Measurements from ENCODE around the gene UBXN1. TPM values are rescaled to one million over a fixed set of nuclear protein-coding genes. Genes with fewer than 3 reads are reported as not detected.

UBXN1 gene
- total RNA-seq, 1 experiment from 2014 or later: 94.2 TPM

- TF ChIP-seq EZH2phosphoT487 (IDR thresholded peaks at IDR 0.05; ENCODE audit: borderline replicate concordance): no peak
- no peak for TF ChIP-seq CEBPB (IDR thresholded peaks at IDR 0.05; ENCODE audit: low read depth)
- no peak for TF ChIP-seq SIN3A (IDR thresholded peaks at IDR 0.05; ENCODE audit: low read depth)
- no peak for TF ChIP-seq SRF (IDR thresholded peaks at IDR 0.05; ENCODE audit: low read depth)
- no peak for TF ChIP-seq ZBTB33 (IDR thresholded peaks at IDR 0.05; ENCODE audit: extremely low read depth, insufficient replicate concordance, low read length)
- TF ChIP-seq JUND (IDR thresholded peaks at IDR 0.05): no peak
- no peak for TF ChIP-seq TCF7L2 (IDR thresholded peaks at IDR 0.05; ENCODE audit: borderline replicate concordance, extremely low read depth, insufficient read depth, insufficient read length)
- no peak for TF ChIP-seq MAX (IDR thresholded peaks at IDR 0.05)
- TF ChIP-seq, protein P1, sequence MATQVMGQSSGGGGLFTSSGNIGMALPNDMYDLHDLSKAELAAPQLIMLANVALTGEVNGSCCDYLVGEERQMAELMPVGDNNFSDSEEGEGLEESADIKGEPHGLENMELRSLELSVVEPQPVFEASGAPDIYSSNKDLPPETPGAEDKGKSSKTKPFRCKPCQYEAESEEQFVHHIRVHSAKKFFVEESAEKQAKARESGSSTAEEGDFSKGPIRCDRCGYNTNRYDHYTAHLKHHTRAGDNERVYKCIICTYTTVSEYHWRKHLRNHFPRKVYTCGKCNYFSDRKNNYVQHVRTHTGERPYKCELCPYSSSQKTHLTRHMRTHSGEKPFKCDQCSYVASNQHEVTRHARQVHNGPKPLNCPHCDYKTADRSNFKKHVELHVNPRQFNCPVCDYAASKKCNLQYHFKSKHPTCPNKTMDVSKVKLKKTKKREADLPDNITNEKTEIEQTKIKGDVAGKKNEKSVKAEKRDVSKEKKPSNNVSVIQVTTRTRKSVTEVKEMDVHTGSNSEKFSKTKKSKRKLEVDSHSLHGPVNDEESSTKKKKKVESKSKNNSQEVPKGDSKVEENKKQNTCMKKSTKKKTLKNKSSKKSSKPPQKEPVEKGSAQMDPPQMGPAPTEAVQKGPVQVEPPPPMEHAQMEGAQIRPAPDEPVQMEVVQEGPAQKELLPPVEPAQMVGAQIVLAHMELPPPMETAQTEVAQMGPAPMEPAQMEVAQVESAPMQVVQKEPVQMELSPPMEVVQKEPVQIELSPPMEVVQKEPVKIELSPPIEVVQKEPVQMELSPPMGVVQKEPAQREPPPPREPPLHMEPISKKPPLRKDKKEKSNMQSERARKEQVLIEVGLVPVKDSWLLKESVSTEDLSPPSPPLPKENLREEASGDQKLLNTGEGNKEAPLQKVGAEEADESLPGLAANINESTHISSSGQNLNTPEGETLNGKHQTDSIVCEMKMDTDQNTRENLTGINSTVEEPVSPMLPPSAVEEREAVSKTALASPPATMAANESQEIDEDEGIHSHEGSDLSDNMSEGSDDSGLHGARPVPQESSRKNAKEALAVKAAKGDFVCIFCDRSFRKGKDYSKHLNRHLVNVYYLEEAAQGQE (IDR thresholded peaks at IDR 0.05; ENCODE audit: low read depth): no peak
- no peak for TF ChIP-seq YY1 (IDR thresholded peaks at IDR 0.05; ENCODE audit: extremely low read depth, insufficient replicate concordance, low read depth, low read length)
- no peak for TF ChIP-seq CBX3 (IDR thresholded peaks at IDR 0.05; ENCODE audit: low read depth)
- no peak for TF ChIP-seq SP1 (IDR thresholded peaks at IDR 0.05; ENCODE audit: low read depth)
- TF ChIP-seq ATF3 (IDR thresholded peaks at IDR 0.05): no peak
- TF ChIP-seq ELF1 (IDR thresholded peaks at IDR 0.05; ENCODE audit: borderline replicate concordance, low read depth): no peak
- TF ChIP-seq, protein P2, sequence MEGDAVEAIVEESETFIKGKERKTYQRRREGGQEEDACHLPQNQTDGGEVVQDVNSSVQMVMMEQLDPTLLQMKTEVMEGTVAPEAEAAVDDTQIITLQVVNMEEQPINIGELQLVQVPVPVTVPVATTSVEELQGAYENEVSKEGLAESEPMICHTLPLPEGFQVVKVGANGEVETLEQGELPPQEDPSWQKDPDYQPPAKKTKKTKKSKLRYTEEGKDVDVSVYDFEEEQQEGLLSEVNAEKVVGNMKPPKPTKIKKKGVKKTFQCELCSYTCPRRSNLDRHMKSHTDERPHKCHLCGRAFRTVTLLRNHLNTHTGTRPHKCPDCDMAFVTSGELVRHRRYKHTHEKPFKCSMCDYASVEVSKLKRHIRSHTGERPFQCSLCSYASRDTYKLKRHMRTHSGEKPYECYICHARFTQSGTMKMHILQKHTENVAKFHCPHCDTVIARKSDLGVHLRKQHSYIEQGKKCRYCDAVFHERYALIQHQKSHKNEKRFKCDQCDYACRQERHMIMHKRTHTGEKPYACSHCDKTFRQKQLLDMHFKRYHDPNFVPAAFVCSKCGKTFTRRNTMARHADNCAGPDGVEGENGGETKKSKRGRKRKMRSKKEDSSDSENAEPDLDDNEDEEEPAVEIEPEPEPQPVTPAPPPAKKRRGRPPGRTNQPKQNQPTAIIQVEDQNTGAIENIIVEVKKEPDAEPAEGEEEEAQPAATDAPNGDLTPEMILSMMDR (IDR thresholded peaks at IDR 0.05 in 2 of 3, conservative IDR thresholded peaks at IDR 0.05 in 1 of 3; ENCODE audit: borderline replicate concordance in 1 of 3, insufficient read depth in 1 of 3, low read depth in 2 of 3, low read length in 2 of 3): no peak
- TF ChIP-seq EZH2 (IDR thresholded peaks at IDR 0.05): no peak
- TF ChIP-seq ZFX (IDR thresholded peaks at IDR 0.05): no peak
- BruUV-seq (replicated peaks): no TSS peak
- Histone ChIP-seq H3K4me2 (ENCODE audit: low read length) (no peak within 1 kb of the TSS), H3K9ac (ENCODE audit: low read length) (no peak within 1 kb of the TSS), H3K9me3 (ENCODE audit: control insufficient read depth in 1 of 2, insufficient read depth in 1 of 2, low read depth in 1 of 2, low read length in 2 of 2) (no peaks in the 10 kb centered on the region), H3K79me2 (ENCODE audit: insufficient read depth, low read length) (no peaks in the 10 kb centered on the region), H3K27me3 (ENCODE audit: insufficient read depth, low read length) (no peaks in the 10 kb centered on the region), H3K27ac (ENCODE audit: low read depth, low read length) (no peak within 1 kb of the TSS), H3K4me1 (ENCODE audit: control insufficient read depth in 1 of 2, insufficient read depth in 2 of 2, low read length in 2 of 2) (no peaks in the 10 kb centered on the region), H2AFZ (ENCODE audit: low read depth, low read length, poor library complexity, severe bottlenecking) (no peak within 1 kb of the TSS), H3K36me3 (ENCODE audit: control insufficient read depth in 1 of 2, insufficient read depth in 2 of 2, low read length in 2 of 2) (peaks cover 19 to 30% of the 10 kb centered on the region in 2 experiments; a peak in 3 of 4 replicates), H3K4me3 (replicated peaks in 1 of 2; ENCODE audit: low read depth in 1 of 2, low read length in 2 of 2) (no peak within 1 kb of the TSS), H4K20me1 (ENCODE audit: insufficient read depth) (no peaks in the 10 kb centered on the region), H3K9me2 (ENCODE audit: insufficient read depth) (no peaks in the 10 kb centered on the region)
- ChIA-PET POLR2A (interaction anchor here (1.2 to 1.3 kb wide), 2 partner anchors 16 to 25 kb away, joined by 3 to 4 read pairs; partner anchors contain the start of genes C11orf98 and CSKMT), RAD21 (ENCODE audit: low non-redundant PET in 1 of 2, low total read pairs in 2 of 2, uncharacterized antibody in 2 of 2, unreplicated experiment in 2 of 2) (no interaction called here), CTCF (interaction anchor here (1.8 kb wide), 1 partner anchor 9 kb away, joined by 6 read pairs; no protein-coding TSS in a partner anchor)
- DNase-seq (ENCODE audit: low read depth, low spot score): no peak
- intact Hi-C loops (cut with micrococcal nuclease): loop anchor here (5.0 kb wide), 1 partner anchor 292 kb away; no protein-coding TSS in a partner anchor
- no peak for ATAC-seq
Observed at GRCh38 chr11:62689421-62690183, 10.7 kb upstream of the UBXN1 start, which contains the start of gene LRRN4CL. TSS of gene LRRN4CL (minus strand) at chr11:62689530. CDS start at chr11:62688508, 1,022 bp downstream.

Data from HCT116 (cell line).